Suprapubic skin (tissue), 4 donors: ENCODE data around the gene TP73.

Experiments
- EP300 ChIP-seq: sonication (generic); formaldehyde crosslinking; IDR thresholded peaks from one replicate; pipeline ENCODE4 v1.6.1; 2017; ENCODE audit warnings: antibody characterized with exemption
- POLR2A ChIP-seq, 2 donors: fragments of 450-650 bp; IDR thresholded peaks; one replicate each; pipeline ENCODE4 v1.6.1; 2017; ENCODE audit warnings: antibody characterized with exemption in 2 of 2, mild to moderate bottlenecking in 2 of 2, moderate library complexity in 2 of 2
- POLR2AphosphoS5 ChIP-seq, 3 donors: sonication (generic); formaldehyde crosslinking; IDR thresholded peaks; one replicate each; pipeline ENCODE4 v1.6.1; 2017; ENCODE audit warnings: antibody characterized with exemption in 3 of 3
- TF ChIP-seq, protein P1 (sequence below), 2 donors: fragments of 200-600 bp in 1 of 2; fragments of 450-650 bp in 1 of 2; sonication (generic) in 1 of 2; IDR thresholded peaks; one replicate each; pipeline ENCODE4 v1.5.1; 2016 to 2019; ENCODE audit warnings: antibody characterized with exemption in 2 of 2, mild to moderate bottlenecking in 1 of 2, moderate library complexity in 1 of 2

DNA sequence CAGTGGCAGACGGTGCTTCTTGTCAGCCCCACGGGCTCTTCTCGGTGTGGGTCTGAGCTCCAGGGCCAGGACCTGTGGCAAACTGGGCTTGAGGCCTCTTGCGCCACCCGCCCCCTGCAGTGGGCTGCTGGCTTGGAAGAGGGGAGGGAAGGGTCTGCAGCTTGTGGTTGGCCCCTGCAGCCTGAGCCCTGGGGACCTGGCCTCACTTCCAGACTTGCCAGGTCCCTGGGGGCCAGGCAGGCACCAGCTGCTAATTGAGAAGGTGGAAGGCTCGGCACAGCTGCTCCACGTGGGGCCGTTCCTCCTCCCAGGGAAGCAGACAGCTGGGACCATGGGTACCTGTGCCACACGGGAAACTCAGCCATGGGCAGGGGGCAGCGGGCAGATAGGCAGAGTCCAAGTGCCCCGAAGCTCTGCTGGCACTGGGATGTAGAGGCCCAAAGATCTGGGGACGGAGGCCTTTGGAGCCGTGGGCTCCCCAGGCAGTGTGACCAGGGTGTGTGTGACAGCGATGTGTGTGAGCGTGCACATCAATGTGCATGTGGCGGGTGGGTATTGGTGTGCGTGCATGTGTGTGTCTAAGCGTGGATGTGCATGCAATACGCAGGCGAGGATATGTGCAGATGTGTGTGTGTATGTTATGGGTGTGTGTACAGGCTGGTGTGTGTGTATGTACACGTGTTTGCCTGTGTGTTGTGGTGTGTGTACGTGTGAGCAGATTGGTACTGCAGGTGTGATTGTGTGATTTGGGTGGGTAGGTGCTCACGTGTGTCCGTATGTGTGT lies 39.3 kb downstream of the TP73 start:
- TF ChIP-seq, protein P1, sequence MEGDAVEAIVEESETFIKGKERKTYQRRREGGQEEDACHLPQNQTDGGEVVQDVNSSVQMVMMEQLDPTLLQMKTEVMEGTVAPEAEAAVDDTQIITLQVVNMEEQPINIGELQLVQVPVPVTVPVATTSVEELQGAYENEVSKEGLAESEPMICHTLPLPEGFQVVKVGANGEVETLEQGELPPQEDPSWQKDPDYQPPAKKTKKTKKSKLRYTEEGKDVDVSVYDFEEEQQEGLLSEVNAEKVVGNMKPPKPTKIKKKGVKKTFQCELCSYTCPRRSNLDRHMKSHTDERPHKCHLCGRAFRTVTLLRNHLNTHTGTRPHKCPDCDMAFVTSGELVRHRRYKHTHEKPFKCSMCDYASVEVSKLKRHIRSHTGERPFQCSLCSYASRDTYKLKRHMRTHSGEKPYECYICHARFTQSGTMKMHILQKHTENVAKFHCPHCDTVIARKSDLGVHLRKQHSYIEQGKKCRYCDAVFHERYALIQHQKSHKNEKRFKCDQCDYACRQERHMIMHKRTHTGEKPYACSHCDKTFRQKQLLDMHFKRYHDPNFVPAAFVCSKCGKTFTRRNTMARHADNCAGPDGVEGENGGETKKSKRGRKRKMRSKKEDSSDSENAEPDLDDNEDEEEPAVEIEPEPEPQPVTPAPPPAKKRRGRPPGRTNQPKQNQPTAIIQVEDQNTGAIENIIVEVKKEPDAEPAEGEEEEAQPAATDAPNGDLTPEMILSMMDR (IDR thresholded peaks at IDR 0.05), result no peak
- no peak for TF ChIP-seq POLR2AphosphoS5 (IDR thresholded peaks at IDR 0.05)
- TF ChIP-seq POLR2A (IDR thresholded peaks at IDR 0.05), result no peak
- no peak for TF ChIP-seq EP300
